ENCODE measurements around the gene CENPV. TPM values are rescaled to one million over a fixed set of nuclear protein-coding genes. Genes with fewer than 3 reads are reported as not detected.

The CENPV gene
- total and polyA plus RNA-seq, 2 of the 13 experiments (the other 11 are each of a cell fraction or from before 2014, with no cell fraction given): 193 to 292 TPM

- TF ChIP-seq, protein P1, sequence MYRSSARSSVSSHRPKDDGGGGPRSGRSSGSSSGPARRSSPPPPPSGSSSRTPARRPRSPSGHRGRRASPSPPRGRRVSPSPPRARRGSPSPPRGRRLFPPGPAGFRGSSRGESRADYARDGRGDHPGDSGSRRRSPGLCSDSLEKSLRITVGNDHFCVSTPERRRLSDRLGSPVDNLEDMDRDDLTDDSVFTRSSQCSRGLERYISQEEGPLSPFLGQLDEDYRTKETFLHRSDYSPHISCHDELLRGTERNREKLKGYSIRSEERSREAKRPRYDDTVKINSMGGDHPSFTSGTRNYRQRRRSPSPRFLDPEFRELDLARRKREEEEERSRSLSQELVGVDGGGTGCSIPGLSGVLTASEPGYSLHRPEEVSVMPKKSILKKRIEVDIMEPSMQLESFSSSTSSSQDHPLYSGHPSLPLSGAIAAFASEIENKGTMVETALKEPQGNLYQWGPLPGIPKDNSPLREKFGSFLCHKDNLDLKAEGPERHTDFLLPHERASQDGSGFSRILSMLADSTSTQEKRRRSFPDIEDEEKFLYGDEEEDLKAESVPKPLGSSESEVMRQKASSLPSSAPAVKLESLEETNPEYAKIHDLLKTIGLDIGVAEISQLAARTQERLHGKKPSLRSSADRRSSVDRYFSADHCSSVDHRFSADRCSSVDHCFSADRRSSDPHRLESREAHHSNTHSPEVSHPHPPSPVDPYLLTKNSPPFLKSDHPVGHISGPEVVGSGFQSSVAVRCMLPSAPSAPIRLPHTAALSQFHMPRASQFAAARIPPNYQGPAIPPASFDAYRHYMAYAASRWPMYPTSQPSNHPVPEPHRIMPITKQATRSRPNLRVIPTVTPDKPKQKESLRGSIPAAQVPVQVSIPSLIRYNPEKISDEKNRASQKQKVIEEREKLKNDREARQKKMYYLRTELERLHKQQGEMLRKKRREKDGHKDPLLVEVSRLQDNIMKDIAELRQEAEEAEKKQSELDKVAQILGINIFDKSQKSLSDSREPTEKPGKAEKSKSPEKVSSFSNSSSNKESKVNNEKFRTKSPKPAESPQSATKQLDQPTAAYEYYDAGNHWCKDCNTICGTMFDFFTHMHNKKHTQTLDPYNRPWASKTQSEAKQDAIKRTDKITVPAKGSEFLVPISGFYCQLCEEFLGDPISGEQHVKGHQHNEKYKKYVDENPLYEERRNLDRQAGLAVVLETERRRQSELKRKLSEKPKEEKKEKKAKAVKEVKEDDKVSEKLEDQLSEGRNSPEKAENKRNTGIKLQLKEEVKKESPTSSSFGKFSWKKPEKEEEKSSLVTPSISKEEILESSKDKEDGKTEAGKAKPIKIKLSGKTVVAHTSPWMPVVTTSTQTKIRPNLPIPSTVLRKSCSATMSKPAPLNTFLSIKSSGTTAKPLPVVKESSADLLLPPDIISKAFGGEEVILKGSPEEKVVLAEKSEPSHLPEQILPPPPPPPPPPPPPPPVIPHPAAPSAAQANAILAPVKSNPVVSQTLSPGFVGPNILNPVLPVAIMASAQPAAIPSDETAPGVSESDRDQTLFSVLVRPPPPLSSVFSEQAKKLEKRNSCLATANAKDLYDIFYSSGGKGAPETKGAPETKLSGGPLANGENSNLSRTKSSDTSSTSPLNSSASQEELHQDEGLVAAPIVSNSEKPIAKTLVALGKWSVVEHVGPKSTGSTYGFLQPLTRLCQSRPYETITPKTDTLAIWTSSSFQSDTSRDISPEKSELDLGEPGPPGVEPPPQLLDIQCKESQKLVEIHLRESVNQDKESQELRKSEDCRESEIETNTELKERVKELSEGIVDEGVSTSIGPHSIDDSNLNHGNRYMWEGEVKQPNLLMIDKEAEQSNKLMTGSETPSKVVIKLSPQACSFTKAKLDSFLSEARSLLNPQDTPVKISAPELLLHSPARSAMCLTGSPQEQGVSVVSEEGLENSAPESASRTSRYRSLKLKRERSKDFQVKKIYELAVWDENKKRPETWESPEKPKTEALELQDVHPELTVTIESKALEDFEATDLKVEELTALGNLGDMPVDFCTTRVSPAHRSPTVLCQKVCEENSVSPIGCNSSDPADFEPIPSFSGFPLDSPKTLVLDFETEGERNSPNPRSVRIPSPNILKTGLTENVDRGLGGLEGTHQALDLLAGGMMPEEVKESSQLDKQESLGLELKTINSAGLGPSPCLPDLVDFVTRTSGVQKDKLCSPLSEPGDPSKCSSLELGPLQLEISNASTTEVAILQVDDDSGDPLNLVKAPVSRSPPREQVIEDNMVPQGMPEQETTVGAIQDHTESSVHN (CRISPR knock-in tag; IDR thresholded peaks at IDR 0.05): no peak
- TF ChIP-seq JUN (CRISPR knock-in tag; IDR thresholded peaks at IDR 0.05) (peak; percentile 70), ATF1 (CRISPR knock-in tag; IDR thresholded peaks at IDR 0.05) (no peak), BORCS8-MEF2B (CRISPR knock-in tag; IDR thresholded peaks at IDR 0.05) (no peak), NFIB (CRISPR knock-in tag; IDR thresholded peaks at IDR 0.05; ENCODE audit: borderline replicate concordance) (no peak), SIX4 (CRISPR knock-in tag; IDR thresholded peaks at IDR 0.05) (peak; percentile 90), MZF1 (CRISPR knock-in tag; IDR thresholded peaks at IDR 0.05; ENCODE audit: borderline replicate concordance) (no peak), ZNF572 (CRISPR knock-in tag; IDR thresholded peaks at IDR 0.05) (no peak), ZNF12 (CRISPR knock-in tag; IDR thresholded peaks at IDR 0.05) (peak; percentile 88), ZNF160 (CRISPR knock-in tag; IDR thresholded peaks at IDR 0.05) (no peak), ZNF501 (CRISPR knock-in tag; IDR thresholded peaks at IDR 0.05) (peak; percentile 60; the same call in 1 of the 2 replicates), TMF1 (CRISPR knock-in tag; IDR thresholded peaks at IDR 0.05; ENCODE audit: low read depth) (no peak), GABPA (IDR thresholded peaks at IDR 0.05; ENCODE audit: low read depth, low read length) (no peak), GABPA (CRISPR knock-in tag; IDR thresholded peaks at IDR 0.05; ENCODE audit: low read depth) (no peak), MEIS1 (CRISPR knock-in tag; IDR thresholded peaks at IDR 0.05; ENCODE audit: borderline replicate concordance) (peak; percentile 92)
- TF ChIP-seq, protein P2, sequence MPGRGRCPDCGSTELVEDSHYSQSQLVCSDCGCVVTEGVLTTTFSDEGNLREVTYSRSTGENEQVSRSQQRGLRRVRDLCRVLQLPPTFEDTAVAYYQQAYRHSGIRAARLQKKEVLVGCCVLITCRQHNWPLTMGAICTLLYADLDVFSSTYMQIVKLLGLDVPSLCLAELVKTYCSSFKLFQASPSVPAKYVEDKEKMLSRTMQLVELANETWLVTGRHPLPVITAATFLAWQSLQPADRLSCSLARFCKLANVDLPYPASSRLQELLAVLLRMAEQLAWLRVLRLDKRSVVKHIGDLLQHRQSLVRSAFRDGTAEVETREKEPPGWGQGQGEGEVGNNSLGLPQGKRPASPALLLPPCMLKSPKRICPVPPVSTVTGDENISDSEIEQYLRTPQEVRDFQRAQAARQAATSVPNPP (CRISPR knock-in tag; IDR thresholded peaks at IDR 0.05): no peak
- TF ChIP-seq, protein P3, sequence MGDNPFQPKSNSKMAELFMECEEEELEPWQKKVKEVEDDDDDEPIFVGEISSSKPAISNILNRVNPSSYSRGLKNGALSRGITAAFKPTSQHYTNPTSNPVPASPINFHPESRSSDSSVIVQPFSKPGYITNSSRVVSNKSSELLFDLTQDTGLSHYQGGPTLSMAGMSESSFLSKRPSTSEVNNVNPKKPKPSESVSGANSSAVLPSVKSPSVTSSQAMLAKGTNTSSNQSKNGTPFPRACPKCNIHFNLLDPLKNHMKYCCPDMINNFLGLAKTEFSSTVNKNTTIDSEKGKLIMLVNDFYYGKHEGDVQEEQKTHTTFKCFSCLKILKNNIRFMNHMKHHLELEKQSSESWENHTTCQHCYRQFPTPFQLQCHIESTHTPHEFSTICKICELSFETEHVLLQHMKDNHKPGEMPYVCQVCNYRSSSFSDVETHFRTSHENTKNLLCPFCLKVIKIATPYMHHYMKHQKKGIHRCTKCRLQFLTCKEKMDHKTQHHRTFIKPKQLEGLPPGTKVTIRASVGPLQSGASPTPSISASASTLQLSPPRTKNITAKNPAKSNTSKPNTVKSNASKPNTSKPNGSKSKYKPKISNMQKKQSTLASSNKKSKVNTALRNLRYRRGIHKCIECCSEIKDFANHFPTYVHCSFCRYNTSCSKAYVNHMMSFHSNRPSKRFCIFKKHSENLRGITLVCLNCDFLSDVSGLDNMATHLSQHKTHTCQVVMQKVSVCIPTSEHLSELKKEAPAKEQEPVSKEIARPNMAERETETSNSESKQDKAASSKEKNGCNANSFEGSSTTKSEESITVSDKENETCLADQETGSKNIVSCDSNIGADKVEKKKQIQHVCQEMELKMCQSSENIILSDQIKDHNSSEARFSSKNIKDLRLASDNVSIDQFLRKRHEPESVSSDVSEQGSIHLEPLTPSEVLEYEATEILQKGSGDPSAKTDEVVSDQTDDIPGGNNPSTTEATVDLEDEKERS (CRISPR knock-in tag; IDR thresholded peaks at IDR 0.05): no peak
Measured at GRCh38 chr17:16313139-16314090, 39.9 kb downstream of the CENPV start (continued).

All from HepG2 (cell line).